NCI-H345 treated with DMSO at 0.1 percent for 48 hours (cell line): ENCODE data around the gene TRPV2.

Experiments
- DNase-seq: peaks from one replicate; lab custom pipeline; 2025; ENCODE audit not compliant: unreplicated experiment; lab: John Stamatoyannopoulos, UW

The TRPV2 gene

GRCh38 chr17:16473044-16474011 lies 58.0 kb downstream of the TRPV2 start:
- DNase-seq = no peak

GRCh38 chr17:16474012-16474725 lies 58.8 kb downstream of the TRPV2 start:
- DNase-seq = no peak

- no peak for DNase-seq
These were observed 59.9 kb downstream of the TRPV2 start for GRCh38 chr17:16475179-16475704.

- DNase-seq = no peak
These were observed 61.9 kb downstream of the TRPV2 start for GRCh38 chr17:16477255-16477654.

GRCh38 chr17:16477666-16478065 lies 62.3 kb downstream of the TRPV2 start:
- DNase-seq = no peak

- no peak for DNase-seq
These were observed 63.3 kb downstream of the TRPV2 start for GRCh38 chr17:16478649-16479048.

GRCh38 chr17:16479264-16479663 lies 63.9 kb downstream of the TRPV2 start:
- DNase-seq = no peak

GRCh38 chr17:16480995-16481394 lies 65.6 kb downstream of the TRPV2 start:
- DNase-seq = no peak

GRCh38 chr17:16482253-16482652 lies 66.9 kb downstream of the TRPV2 start:
- no peak for DNase-seq

- DNase-seq = no peak
These were observed 67.8 kb downstream of the TRPV2 start for GRCh38 chr17:16483021-16483645.

GRCh38 chr17:16484445-16485175 lies 69.2 kb downstream of the TRPV2 start:
- DNase-seq = no peak
